HepG2 (cell line): ENCODE results near the gene MYO1B. TPM values are rescaled to one million over a fixed set of nuclear protein-coding genes. Genes with fewer than 3 reads are reported as not detected.

Source experiments
- ATAC-seq: fragments of 200-7000 bp; cut with Tn5 transposase; 3 replicates; pipeline ENCODE4 v1.9.1; 2020; ENCODE audit warnings: mild to moderate bottlenecking, moderate library complexity
- BruUV-seq: library from RNA; stranded (reverse); fragments of 400-500 nt; replicated peaks from 2 replicates; lab custom pipeline; 2021; lab: Mats Ljungman, UMichigan
- CTCF ChIA-PET: fragments of 300-600 bp; formaldehyde crosslinking; extraction: SDS; loops from one replicate; lab custom pipeline; 2021; ENCODE audit warnings: low total read pairs, inconsistent platforms, low intra/inter-chr PET ratio; lab: Yijun Ruan, JAX
- POLR2A ChIA-PET: fragments of 350-600 bp; sonication (Branson Sonifier 250); formaldehyde crosslinking; loops from one replicate; lab custom pipeline; 2020; ENCODE audit warnings: antibody characterized with exemption, inconsistent platforms; lab: Yijun Ruan, JAX
- DNase-seq: peaks from one replicate; pipeline ENCODE4 v3.0.0-alpha.2; 2015; ENCODE audit warnings: low spot score
- FAIRE-seq: peaks from 3 replicates; lab custom pipeline; 2011; peaks lifted over from hg19 to GRCh38; lab: Jason Lieb, UNC
- H2AFZ ChIP-seq: one replicate; pipeline ENCODE4 v1.6.1; 2011; ENCODE audit warnings: low read length, inconsistent platforms
- H3K27ac ChIP-seq: fragments of 300-600 bp; 3 replicates; pipeline ENCODE4 v1.8.0; 2011; ENCODE audit warnings: mixed run types, mild to moderate bottlenecking, mixed read lengths, low read length, inconsistent platforms; ENCODE audit not compliant: insufficient read depth; ENCODE audit errors: extremely low read length
- H3K27me3 ChIP-seq, 2 experiments: fragments of 200-600 bp in 1 of 2; 2 replicates in 1 of 2; 3 replicates in 1 of 2; pipeline versions ENCODE4 v1.6.0 to v1.8.0; 2011; ENCODE audit warnings: low read length in 2 of 2, mild to moderate bottlenecking in 2 of 2, moderate library complexity in 2 of 2, inconsistent platforms in 1 of 2; ENCODE audit not compliant: insufficient read depth in 2 of 2, control insufficient read depth in 1 of 2
- H3K36me3 ChIP-seq, 2 experiments: fragments of 200-600 bp in 1 of 2; replicated peaks in 1 of 2; 2 replicates in 1 of 2; 3 replicates in 1 of 2; pipeline versions ENCODE4 v1.5.1 to v1.8.0; 2011; ENCODE audit warnings: low read length in 2 of 2, inconsistent platforms in 1 of 2; ENCODE audit not compliant: insufficient read depth in 2 of 2, control insufficient read depth in 1 of 2
- H3K4me1 ChIP-seq: 2 replicates; pipeline ENCODE4 v1.5.1; 2012; ENCODE audit warnings: low read length, inconsistent platforms; ENCODE audit not compliant: insufficient read depth
- H3K4me2 ChIP-seq: 2 replicates; pipeline ENCODE4 v1.6.0; 2011; ENCODE audit warnings: low read depth, low read length, inconsistent platforms
- H3K4me3 ChIP-seq, 3 experiments: fragments of 200-600 bp in 1 of 3; sonication (generic), shearing (Covaris generic) in 1 of 3; replicated peaks in 1 of 3; 2 replicates each; pipeline ENCODE4 v1.5.1; 2011 to 2016; ENCODE audit warnings: low read length in 3 of 3, inconsistent platforms in 2 of 3, low read depth in 2 of 3, mild to moderate bottlenecking in 2 of 3, control low read depth in 1 of 3, mixed read lengths in 1 of 3; ENCODE audit not compliant: insufficient read depth in 1 of 3
- H3K79me2 ChIP-seq: one replicate; pipeline ENCODE4 v1.6.1; 2011; ENCODE audit warnings: low read length, inconsistent platforms; ENCODE audit not compliant: insufficient read depth
- H3K9ac ChIP-seq: 2 replicates; pipeline ENCODE4 v1.6.0; 2011; ENCODE audit warnings: mild to moderate bottlenecking, low read depth, low read length, inconsistent platforms; ENCODE audit not compliant: insufficient read depth
- H3K9me3 ChIP-seq: 2 replicates; pipeline ENCODE4 v1.5.1; 2012; ENCODE audit warnings: mild to moderate bottlenecking, low read length
- H4K20me1 ChIP-seq: 2 replicates; pipeline ENCODE4 v1.6.0; 2011; ENCODE audit warnings: inconsistent platforms, mild to moderate bottlenecking, low read length, moderate library complexity; ENCODE audit not compliant: insufficient read depth
- EHMT2 ChIP-seq: fragments of 200-600 bp; sonication (generic); IDR thresholded peaks from 2 replicates; pipeline ENCODE4 v1.7.0; 2017; ENCODE audit warnings: antibody characterized with exemption, low read depth, low read length, borderline replicate concordance
- PHF21A ChIP-seq: sonication (generic); formaldehyde crosslinking; IDR thresholded peaks from 2 replicates; pipeline ENCODE4 v1.5.0; 2020; ENCODE audit warnings: mild to moderate bottlenecking, missing genetic modification reagents
- POLR2A ChIP-seq, 2 experiments: IDR thresholded peaks; 2 replicates each; pipeline ENCODE4 v1.6.1; 2011; ENCODE audit warnings: low read depth in 2 of 2, low read length in 2 of 2, mild to moderate bottlenecking in 1 of 2, moderate library complexity in 1 of 2; ENCODE audit not compliant: insufficient read depth in 1 of 2
- ZBTB4 ChIP-seq: sonication (generic); formaldehyde crosslinking; IDR thresholded peaks from 2 replicates; pipeline ENCODE4 v1.4.0; 2020; ENCODE audit warnings: missing genetic modification reagents, mild to moderate bottlenecking, borderline replicate concordance
- ZNF143 ChIP-seq: sonication (generic); formaldehyde crosslinking; IDR thresholded peaks from 2 replicates; pipeline ENCODE4 v1.4.0; 2020; ENCODE audit warnings: missing genetic modification reagents
- ZNF207 ChIP-seq: fragments of 450-650 bp; IDR thresholded peaks from 2 replicates; pipeline ENCODE4 v1.6.1; 2016; ENCODE audit warnings: antibody characterized with exemption, borderline replicate concordance
- ZNF660 ChIP-seq: sonication (generic); formaldehyde crosslinking; IDR thresholded peaks from 2 replicates; pipeline ENCODE4 v1.5.1; 2020; ENCODE audit warnings: mild to moderate bottlenecking, low read depth, missing genetic modification reagents, borderline replicate concordance
- ZNF776 ChIP-seq: sonication (generic); formaldehyde crosslinking; IDR thresholded peaks from 2 replicates; pipeline ENCODE4 v1.4.0; 2020; ENCODE audit warnings: mild to moderate bottlenecking, missing genetic modification reagents
- WGBS: methylation state at CpG from one replicate; pipeline ENCODE4 v1.1.6; 2017; ENCODE audit warnings: low lambda C conversion rate; 5-methylcytosine and 5-hydroxymethylcytosine counted together
- in situ Hi-C: cut with HindIII; loops from 2 replicates; pipeline ENCODE4 v1.10.0; 2017; ENCODE audit warnings: low pct_unique_long_range_greater_than_20kb; ENCODE audit not compliant: extremely low pct_ligation_motif_present
- intact Hi-C: fragments of 100-400 bp; cut with micrococcal nuclease; formaldehyde crosslinking; loops from one replicate; pipeline ENCODE4 v1.10.0; 2022; ENCODE audit not compliant: unreplicated experiment
- polyA plus RNA-seq, 8 experiments: library from polyadenylated mRNA; depleted of rRNA in 3 of 8; stranded (reverse) in 7 of 8; unstranded in 1 of 8; fragments of >200 nt; fragmentation: Illumina TruSeq in 4 of 8; extraction: Trizol in 4 of 8; gene quantifications; 2 replicates each; pipeline versions ENCODE4 v1.2.1 to v1.2.3, GENCODE V29; 2011 to 2016; ENCODE audit warnings: low read depth in 4 of 8, missing spikeins in 1 of 8, mixed read lengths in 1 of 8; ENCODE audit not compliant: insufficient read depth in 1 of 8
- total RNA-seq, 5 experiments: library from RNA; depleted of rRNA; stranded (reverse); fragments of >200 nt; fragmentation: Illumina TruSeq; extraction: Trizol; gene quantifications; 2 replicates each; pipeline ENCODE4 v1.2.3, GENCODE V29; 2016; ENCODE audit warnings: low read depth in 1 of 5

The MYO1B gene
- total and polyA plus RNA-seq, 2 of the 13 experiments (the other 11 are each of a cell fraction or from before 2014, with no cell fraction given): 36.9 to 89.8 TPM

- CTCF ChIA-PET: no interaction called here
- 98% methylated on average over 2 of the region's 2 CpGs for WGBS
Measured at GRCh38 chr2:191298306-191298705, 53.1 kb downstream of the MYO1B start.

More at GRCh38 chr2:191298306-191298705, 53.1 kb downstream of the MYO1B start:
- H3K9ac ChIP-seq: no peak overlapping the region
- intact Hi-C loops: no loop called here
- no peaks in the 10 kb centered on the region for H3K27me3 ChIP-seq
- H2AFZ ChIP-seq: no peak overlapping the region
- in situ Hi-C loops: no loop called here
- H3K79me2 ChIP-seq: peaks cover 14% of the 10 kb centered on the region
- H3K4me2 ChIP-seq: no peak overlapping the region
- POLR2A ChIA-PET: no interaction called here
- H3K27ac ChIP-seq: no peak overlapping the region
- DNase-seq (no peak), FAIRE-seq (no peak), ATAC-seq (no peak)
- no TSS peak for BruUV-seq
- peaks cover 1 to 25% of the 10 kb centered on the region in 2 experiments; a peak in 4 of 5 replicates for H3K36me3 ChIP-seq
- no peaks in the 10 kb centered on the region for H3K9me3 ChIP-seq
- peaks cover 19% of the 10 kb centered on the region for H3K4me1 ChIP-seq
- no peak overlapping the region for H3K4me3 ChIP-seq
- TF ChIP-seq ZNF143 (CRISPR knock-in tag) (no peak), ZNF776 (no peak), ZNF207 (no peak), PHF21A (CRISPR knock-in tag) (no peak), EHMT2 (no peak), ZNF660 (CRISPR knock-in tag) (no peak), POLR2A (IDR thresholded peaks at IDR 0.05; ENCODE audit: insufficient read depth in 1 of 2, low read depth in 2 of 2, low read length in 2 of 2) (no peak), ZBTB4 (CRISPR knock-in tag) (no peak)
- no peaks in the 10 kb centered on the region for H4K20me1 ChIP-seq
